GM10248 (cell line): ENCODE measurements around the gene ITPR1.

Experiments used
- CTCF ChIA-PET: fragments of 300-600 bp; sonication (Branson Sonifier 250); formaldehyde crosslinking; extraction: SDS; loops from one replicate; lab custom pipeline; 2021; ENCODE audit warnings: antibody characterized with exemption; lab: Yijun Ruan, JAX
- POLR2A ChIA-PET: fragments of 350-650 bp; sonication (Branson Sonifier 250); formaldehyde crosslinking; extraction: SDS; loops from one replicate; lab custom pipeline; 2020; ENCODE audit warnings: antibody characterized with exemption; lab: Yijun Ruan, JAX
- DNase-seq: peaks from one replicate; pipeline ENCODE4 v3.0.0; 2012; ENCODE audit errors: extremely low spot score
- CTCF ChIP-seq: IDR thresholded peaks from 2 replicates; pipeline ENCODE4 v1.5.1; 2012; ENCODE audit warnings: mild to moderate bottlenecking, low read depth; ENCODE audit errors: extremely low read depth, missing control alignments, control extremely low read depth

ITPR1 gene

GRCh38 chr3:4722103-4722502 lies 229.0 kb downstream of the ITPR1 start:
- peak; percentile 46 for TF ChIP-seq CTCF
- POLR2A ChIA-PET, result no interaction called here
- CTCF ChIA-PET, result interaction anchor here (1.0 to 1.7 kb wide), 6 partner anchors 10 to 129 kb away, joined by 3 to 9 read pairs (median 4); no protein-coding TSS in a partner anchor
- peak; percentile 61 for DNase-seq

DNA sequence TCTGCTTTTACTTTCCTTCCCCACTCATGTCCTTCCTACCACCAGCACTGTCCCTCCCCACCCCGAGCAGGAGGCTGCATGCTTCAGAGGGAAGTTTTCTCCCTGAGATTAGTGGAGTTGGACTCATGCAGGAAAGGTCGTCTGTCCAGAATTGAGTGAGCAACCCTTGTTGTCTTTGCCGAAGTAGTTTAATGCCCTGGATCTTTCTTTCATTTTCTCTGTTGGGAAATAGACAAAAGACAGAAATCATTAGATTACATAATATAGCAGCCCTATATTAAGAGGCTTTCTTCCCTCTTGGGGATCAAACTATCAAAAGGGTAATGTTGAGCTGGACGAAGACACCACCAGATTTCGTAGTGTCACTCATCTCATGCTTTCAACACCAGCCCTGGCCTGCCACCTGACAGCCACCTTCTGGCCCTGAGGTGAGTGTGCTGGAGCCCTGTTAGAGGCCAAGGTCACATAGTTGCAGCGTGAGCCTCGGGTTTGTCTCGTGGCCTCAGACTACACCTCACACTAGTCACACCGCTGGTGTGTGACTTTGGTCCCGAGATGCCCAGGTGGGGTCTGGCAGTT lies 231.0 kb downstream of the ITPR1 start:
- CTCF ChIA-PET, result interaction anchor here (1.7 kb wide), 1 partner anchor 255 kb away, joined by 6 read pairs; the partner anchor contains the start of gene BHLHE40
- no peak for DNase-seq
- POLR2A ChIA-PET, result no interaction called here
- TF ChIP-seq CTCF, result no peak

DNA sequence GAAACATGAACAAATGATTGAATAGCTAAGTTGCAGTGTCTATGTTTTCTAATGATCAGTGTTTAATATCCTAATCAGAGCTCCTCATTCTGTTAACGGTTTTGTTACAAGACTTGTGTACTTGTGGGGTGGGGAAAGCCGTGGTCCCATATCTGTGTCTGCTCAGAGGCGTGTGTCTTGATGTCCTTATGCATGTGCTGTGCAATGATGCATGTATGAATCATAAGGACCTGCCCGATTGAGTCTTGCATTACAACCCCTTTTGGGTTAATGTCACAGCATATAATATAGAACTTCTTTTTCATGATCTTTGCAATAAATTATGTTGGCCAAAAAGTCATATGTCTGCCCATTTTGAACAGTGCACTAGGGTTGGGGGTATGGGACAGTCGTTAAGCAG lies 233.4 kb downstream of the ITPR1 start:
- TF ChIP-seq CTCF, result no peak
- no peak for DNase-seq
- CTCF ChIA-PET, result interaction anchor here (0.6 to 3.5 kb wide), 9 partner anchors 8 to 332 kb away, joined by 3 to 29 read pairs (median 5); partner anchors contain the start of gene BHLHE40
- POLR2A ChIA-PET, result interaction anchor here (1.6 kb wide), 1 partner anchor 257 kb away, joined by 6 read pairs; no protein-coding TSS in a partner anchor

GRCh38 chr3:4729061-4729973 lies 236.2 kb downstream of the ITPR1 start:
- DNase-seq, result no peak
- ChIA-PET POLR2A (interaction anchor here (0.6 to 1.3 kb wide), 2 partner anchors 21 to 246 kb away, joined by 3 to 8 read pairs; no protein-coding TSS in a partner anchor), CTCF (interaction anchor here (1.0 to 1.8 kb wide), 13 partner anchors 9 to 329 kb away, joined by 3 to 17 read pairs (median 4); no protein-coding TSS in a partner anchor)
- TF ChIP-seq CTCF, result no peak

- POLR2A ChIA-PET, result no interaction called here
- CTCF ChIA-PET, result interaction anchor here (0.6 to 2.5 kb wide), 5 partner anchors 14 to 380 kb away, joined by 3 to 7 read pairs (median 3); no protein-coding TSS in a partner anchor
- DNase-seq, result no peak
- TF ChIP-seq CTCF, result no peak
Observed at GRCh38 chr3:4730719-4731118, 237.6 kb downstream of the ITPR1 start.

DNA sequence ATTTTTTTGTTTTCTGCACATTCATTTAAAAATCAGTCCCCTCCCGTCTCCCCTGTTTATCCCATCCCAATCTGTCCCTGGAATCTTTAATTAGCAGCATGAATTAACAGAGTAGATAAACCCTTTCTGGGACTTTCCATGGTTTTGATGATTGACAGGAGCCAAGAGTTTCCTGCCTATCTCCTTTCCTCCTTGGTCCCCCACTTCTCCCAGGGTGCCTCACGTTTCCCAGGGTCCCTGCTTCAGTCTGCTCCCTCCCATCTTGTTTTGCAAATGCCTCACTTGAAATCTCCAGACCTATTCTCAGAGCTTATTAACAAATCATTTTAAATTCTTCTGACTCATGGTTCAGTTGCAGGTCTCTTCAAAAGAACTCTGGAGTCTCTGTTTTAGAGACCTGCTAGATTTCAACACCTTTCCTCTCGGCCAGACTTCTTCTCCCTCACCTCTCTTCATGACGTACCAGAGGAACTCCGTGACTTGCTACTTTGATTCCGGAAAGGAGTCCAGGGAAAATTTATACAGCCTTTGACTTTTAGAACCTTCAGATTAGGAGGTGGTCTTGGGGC lies 238.5 kb downstream of the ITPR1 start:
- no peak for DNase-seq
- POLR2A ChIA-PET, result interaction anchor here (0.6 kb wide), 1 partner anchor 19 kb away, joined by 3 read pairs; no protein-coding TSS in a partner anchor
- TF ChIP-seq CTCF, result no peak
- CTCF ChIA-PET, result interaction anchor here (0.8 to 2.5 kb wide), 6 partner anchors 15 to 381 kb away, joined by 3 to 7 read pairs (median 4); no protein-coding TSS in a partner anchor
